OCI-LY7 (cell line): ENCODE results near the gene SRPK2.

ENCODE experiments used
- CTCF ChIP-seq: fragments of 200-600 bp; sonication (generic); conservative IDR thresholded peaks from 2 replicates; pipeline ENCODE4 v1.5.1; 2014; ENCODE audit warnings: mild to moderate bottlenecking, antibody characterized with exemption, low read length, moderate library complexity, mixed read lengths
- EZH2phosphoT487 ChIP-seq: fragments of 200-600 bp; sonication (generic); IDR thresholded peaks from 2 replicates; pipeline ENCODE4 v1.6.1; 2018; ENCODE audit warnings: low read depth, borderline replicate concordance, mild to moderate bottlenecking, mixed run types, antibody characterized with exemption, low read length, moderate library complexity, mixed read lengths

DNA sequence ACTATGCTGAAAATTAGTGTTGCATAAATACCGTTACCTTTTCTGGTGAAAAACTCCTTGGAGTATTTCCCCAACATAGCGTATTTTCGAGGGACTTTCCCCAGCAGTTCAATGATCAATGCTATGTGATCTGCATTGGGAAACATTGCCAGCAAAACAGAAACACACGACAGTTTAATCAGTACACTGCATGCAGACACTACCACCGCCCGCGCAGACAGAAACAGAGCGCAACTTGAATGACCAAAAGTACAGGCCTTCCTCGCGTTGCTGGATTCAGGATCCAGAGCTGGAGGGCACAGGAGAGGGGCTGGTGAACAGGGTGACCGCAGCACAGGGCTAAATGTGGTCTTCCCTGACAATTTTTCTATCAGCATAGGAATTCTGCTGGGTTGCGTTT lies 263.0 kb downstream of the SRPK2 start:
- TF ChIP-seq CTCF, result no peak
- no peak for TF ChIP-seq EZH2phosphoT487
